GM06990 (cell line): ENCODE measurements around the gene TEX19.

ENCODE experiments used
- DNase-seq: peaks from one replicate; pipeline ENCODE4 v3.0.0-alpha.2; 2011; ENCODE audit not compliant: insufficient read length; ENCODE audit errors: extremely low read depth
- H3K27me3 ChIP-seq: replicated peaks from 2 replicates; pipeline ENCODE4 v1.6.0; 2011; ENCODE audit warnings: low read length; ENCODE audit not compliant: control insufficient read depth, insufficient read depth
- H3K36me3 ChIP-seq: 2 replicates; pipeline ENCODE4 v1.5.1; 2011; ENCODE audit warnings: low read length; ENCODE audit not compliant: control insufficient read depth, insufficient read depth
- H3K4me3 ChIP-seq: replicated peaks from 2 replicates; pipeline ENCODE4 v1.5.1; 2011; ENCODE audit warnings: low read depth, mild to moderate bottlenecking, control low read depth, low read length
- TF ChIP-seq, protein P1 (sequence below): IDR thresholded peaks from 2 replicates; pipeline ENCODE4 v1.5.1; 2011; ENCODE audit warnings: low read length, control low read depth, mild to moderate bottlenecking, inconsistent platforms; ENCODE audit not compliant: insufficient read depth, poor library complexity, severe bottlenecking

TEX19 gene

DNA sequence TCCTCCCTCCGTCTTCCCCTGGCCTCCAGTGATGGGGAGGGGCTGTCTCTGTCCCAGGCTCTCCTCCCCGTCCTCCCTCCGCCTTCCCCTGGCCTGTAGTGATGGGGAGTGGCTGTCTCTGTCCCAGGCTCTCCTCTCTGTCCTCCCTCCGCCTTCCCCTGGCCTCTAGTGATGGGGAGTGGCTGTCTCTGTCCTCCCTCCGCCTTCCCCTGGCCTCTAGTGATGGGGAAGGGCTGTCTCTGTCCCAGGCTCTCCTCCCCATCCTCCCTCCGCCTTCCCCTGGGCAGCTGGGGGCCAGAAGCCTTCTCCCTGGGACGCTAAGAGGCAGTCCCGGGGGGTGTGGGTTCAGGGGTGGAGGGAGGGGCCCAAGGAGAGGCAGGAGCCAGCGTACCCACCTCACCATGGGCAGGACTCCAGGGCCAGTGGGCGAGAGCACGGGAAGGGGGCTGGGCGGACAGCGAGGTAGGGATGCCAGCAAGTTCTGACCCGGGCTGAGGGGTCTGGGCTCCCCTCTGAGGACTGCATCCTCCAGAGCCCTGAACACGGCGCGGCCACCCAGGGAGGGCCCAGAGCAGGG is 27.3 kb downstream of the TEX19 start:
- Histone ChIP-seq H3K36me3 (no peaks in the 10 kb centered on the region), H3K27me3 (no peaks in the 10 kb centered on the region), H3K4me3 (no peak overlapping the region)
- DNase-seq = no peak
- TF ChIP-seq, protein P1, sequence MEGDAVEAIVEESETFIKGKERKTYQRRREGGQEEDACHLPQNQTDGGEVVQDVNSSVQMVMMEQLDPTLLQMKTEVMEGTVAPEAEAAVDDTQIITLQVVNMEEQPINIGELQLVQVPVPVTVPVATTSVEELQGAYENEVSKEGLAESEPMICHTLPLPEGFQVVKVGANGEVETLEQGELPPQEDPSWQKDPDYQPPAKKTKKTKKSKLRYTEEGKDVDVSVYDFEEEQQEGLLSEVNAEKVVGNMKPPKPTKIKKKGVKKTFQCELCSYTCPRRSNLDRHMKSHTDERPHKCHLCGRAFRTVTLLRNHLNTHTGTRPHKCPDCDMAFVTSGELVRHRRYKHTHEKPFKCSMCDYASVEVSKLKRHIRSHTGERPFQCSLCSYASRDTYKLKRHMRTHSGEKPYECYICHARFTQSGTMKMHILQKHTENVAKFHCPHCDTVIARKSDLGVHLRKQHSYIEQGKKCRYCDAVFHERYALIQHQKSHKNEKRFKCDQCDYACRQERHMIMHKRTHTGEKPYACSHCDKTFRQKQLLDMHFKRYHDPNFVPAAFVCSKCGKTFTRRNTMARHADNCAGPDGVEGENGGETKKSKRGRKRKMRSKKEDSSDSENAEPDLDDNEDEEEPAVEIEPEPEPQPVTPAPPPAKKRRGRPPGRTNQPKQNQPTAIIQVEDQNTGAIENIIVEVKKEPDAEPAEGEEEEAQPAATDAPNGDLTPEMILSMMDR = no peak

DNA sequence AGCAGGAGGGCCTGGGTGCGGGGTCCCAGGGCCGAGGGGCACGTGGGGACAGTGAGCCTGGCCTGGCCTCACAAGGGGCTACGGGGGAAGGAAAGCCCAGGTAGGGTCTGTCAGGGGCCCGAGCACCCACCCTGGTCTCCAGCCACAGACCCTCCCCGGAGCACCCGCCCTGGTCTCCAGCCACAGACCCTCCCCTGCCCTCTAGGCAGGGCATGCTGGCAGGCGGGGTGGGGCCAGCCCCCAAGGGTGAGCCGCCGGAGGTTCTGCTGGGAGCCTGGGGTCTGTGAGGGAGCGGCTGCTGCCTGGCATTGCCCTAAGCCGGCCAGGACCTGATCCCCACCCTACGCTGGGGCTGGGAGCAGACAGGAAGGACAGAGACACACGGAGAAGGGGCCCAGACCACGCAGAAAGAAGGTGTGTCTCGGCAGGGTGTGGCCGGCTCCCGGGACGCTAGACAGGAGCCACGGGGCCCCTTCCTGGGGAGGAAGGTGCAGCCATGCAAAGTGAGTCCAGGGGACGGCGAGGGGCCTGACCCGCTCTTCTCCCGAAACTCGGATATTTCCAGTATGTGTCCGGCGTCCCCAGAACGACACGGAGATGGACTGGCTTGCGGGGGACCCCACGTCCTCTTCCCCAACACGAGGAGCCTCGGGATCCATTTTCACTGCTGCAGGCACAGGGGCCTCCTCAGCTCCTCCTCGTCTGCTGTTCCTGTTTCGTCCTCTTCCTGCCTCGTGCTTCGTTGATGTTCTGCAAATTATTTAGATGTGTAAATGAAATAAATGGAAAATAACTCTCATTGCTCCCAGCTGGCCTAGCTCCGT is 28.0 kb downstream of the TEX19 start:
- TF ChIP-seq, protein P1 = no peak
- Histone ChIP-seq H3K4me3 (no peak overlapping the region), H3K27me3 (no peaks in the 10 kb centered on the region), H3K36me3 (peaks cover 1% of the 10 kb centered on the region; the same call in 1 of the 2 replicates)
- DNase-seq = no peak

DNA sequence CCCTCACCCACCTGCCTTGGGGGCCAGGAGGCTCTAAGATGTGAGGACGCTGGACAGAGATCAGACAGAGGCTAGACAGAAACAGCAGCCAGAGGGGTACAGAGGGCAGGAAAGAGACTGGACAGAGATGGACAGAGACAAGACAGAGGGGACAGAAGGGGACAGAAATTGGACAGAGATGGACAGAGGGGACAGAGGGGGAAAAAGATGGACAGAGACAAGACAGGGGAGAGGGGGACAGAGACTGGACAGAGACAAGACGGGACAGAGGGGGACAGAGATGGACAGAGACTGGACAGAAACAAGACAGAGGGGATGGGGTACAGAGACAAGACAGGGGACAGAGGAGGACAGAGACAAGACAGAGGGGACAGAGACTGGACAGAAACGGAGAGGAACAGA is 28.7 kb downstream of the TEX19 start:
- Histone ChIP-seq H3K27me3 (no peaks in the 10 kb centered on the region), H3K36me3 (peaks cover 1% of the 10 kb centered on the region), H3K4me3 (no peak overlapping the region)
- TF ChIP-seq, protein P1 = no peak
- DNase-seq = no peak

DNA sequence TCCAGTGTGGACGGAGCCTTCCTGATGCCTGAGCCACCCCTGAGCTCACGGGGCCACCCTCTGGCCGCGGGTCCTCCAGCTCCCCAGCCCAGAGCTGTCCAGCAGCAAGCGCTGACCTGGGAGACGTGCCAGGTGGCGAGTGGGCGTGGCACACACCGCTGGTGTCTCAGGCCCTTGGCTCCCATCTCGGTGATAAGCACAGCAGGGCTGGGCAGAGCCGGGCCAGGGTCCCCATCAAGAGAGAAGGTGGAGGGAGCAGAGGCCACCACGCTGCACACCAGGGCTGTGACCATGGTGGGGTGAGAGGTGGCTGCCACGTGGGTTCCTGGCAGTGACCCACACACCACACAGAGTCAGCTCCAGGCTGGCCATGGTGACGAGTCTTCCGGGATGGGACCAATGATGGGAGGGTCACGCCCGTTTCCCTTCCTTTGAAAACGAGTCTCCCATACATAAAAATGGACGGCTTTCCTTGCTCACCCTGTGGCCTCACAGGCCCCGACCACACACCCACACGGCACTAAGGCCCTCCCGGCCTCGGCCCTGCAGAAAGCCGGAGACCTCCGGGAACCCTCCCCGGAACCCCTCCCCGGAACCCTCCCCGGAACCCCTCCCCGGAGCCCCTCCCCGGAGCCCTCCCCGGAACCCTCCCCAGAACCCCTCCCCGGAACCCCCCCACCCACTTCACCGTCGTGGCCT is 29.3 kb downstream of the TEX19 start:
- TF ChIP-seq, protein P1 = no peak
- Histone ChIP-seq H3K27me3 (no peaks in the 10 kb centered on the region), H3K4me3 (no peak overlapping the region), H3K36me3 (peaks cover 3% of the 10 kb centered on the region)
- DNase-seq = no peak

DNA sequence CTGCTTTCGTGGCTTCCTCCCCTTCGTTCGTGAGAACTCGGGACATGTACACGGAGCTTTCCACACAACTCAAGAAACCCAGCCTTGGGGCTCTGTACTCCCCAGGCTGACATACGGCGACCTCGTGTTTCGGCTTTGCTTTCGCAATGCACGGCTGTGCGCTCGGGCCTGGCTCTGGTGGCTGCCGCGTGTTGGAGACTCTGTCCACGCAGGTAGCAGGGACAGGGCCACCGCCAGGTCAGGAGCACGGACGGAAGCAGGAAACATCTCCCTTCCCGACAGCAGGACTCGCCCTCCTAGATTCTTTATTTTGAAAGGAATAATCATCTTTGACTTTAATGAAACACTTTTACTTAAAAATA is 29.9 kb downstream of the TEX19 start:
- Histone ChIP-seq H3K4me3 (no peak overlapping the region), H3K36me3 (peaks cover 3% of the 10 kb centered on the region), H3K27me3 (no peaks in the 10 kb centered on the region)
- TF ChIP-seq, protein P1 = no peak
- no peak for DNase-seq
